GM21367 (cell line): ENCODE data around the gene ZNF581.

ENCODE experiments used
- ATAC-seq: cut with Tn5 transposase; IDR thresholded peaks from one replicate; pipeline ENCODE4 v1.9.1; 2021; ENCODE audit not compliant: unreplicated experiment

ZNF581 gene

GRCh38 chr19:55625004-55625326 lies 18.5 kb upstream of the ZNF581 start:
- no peak for ATAC-seq

DNA sequence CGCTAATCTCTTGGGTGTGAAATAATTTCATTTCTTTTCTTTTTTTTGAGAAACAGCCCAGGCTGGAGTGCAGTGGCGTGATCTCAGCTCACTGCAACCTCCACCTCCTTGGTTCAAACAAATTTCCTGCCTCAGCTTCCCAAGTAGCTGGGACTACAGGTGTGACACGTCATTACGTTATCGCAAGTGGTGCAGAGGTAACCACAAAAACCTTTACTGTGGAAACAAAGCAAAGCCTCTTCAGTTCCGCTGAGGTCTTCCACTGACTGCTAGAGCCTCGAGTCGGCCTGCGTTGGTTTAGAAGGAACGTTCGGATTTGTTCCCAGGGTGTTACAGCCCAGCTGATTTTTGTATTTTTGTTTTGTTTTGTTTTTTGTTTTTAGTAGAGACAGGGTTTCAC lies 17.1 kb upstream of the ZNF581 start:
- ATAC-seq = no peak

DNA sequence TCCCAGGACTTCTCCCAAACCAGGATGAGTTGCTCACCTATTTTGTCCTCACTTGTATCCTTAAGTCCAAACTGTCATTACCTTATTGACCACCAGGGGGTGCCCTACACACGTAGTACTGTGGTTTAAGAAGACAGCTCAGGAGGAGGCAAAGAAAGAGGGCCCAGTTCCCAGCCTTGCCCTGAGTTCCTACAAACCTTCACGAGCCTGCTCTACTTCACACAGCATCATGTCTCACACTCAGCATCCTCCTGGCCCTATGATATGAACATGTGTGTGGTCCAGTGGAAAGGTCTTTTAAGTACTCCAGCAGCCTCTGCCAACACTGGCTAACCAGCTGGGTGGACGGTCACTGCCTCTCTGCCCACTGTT lies 11.0 kb upstream of the ZNF581 start:
- ATAC-seq = no peak

GRCh38 chr19:55633861-55634260 lies 9.6 kb upstream of the ZNF581 start:
- no peak for ATAC-seq

DNA sequence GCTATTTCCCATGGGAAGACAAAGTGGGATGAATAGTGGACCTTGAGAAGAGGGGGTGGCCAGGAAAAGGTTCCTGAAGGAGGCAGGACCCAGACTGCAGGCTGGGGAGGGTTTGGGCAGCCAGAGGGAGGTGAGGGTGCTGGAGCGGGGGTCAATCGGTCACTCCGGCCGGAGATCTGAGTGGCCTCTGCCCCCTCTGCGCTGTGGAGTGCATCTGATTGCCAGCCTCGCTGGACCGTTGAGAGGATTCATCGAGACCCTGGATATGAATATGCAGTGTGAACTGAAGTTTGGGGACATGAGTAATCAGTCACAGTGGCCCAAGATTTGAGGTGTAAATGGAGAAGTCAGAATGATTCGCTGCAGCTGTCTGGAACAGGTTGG lies 8.1 kb upstream of the ZNF581 start:
- no peak for ATAC-seq

GRCh38 chr19:55635856-55636440 lies 7.5 kb upstream of the ZNF581 start:
- no peak for ATAC-seq

DNA sequence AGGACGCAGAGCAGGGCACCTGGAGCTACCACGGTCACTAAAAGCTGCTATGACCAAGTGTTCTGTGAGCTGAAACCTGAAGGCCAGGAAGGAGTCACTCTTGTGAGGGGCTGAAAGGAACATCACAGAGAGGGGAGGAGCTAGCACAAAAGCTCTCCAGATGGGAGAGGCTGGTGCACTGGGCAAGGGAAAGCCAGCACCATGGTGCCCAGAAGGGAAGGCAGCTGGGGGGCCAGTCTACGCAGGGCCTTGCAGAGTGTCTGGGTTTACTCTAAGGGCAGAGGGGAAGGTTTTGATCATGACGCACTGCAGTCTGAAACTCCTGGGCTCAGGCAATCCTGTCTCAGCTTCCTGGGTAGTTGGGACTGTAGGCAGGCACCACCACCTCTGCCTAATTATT lies 6.7 kb upstream of the ZNF581 start:
- ATAC-seq = no peak

GRCh38 chr19:55637534-55637933 lies 5.9 kb upstream of the ZNF581 start:
- no peak for ATAC-seq

- no peak for ATAC-seq
Measured at GRCh38 chr19:55638864-55639359, 4.5 kb upstream of the ZNF581 start.

DNA sequence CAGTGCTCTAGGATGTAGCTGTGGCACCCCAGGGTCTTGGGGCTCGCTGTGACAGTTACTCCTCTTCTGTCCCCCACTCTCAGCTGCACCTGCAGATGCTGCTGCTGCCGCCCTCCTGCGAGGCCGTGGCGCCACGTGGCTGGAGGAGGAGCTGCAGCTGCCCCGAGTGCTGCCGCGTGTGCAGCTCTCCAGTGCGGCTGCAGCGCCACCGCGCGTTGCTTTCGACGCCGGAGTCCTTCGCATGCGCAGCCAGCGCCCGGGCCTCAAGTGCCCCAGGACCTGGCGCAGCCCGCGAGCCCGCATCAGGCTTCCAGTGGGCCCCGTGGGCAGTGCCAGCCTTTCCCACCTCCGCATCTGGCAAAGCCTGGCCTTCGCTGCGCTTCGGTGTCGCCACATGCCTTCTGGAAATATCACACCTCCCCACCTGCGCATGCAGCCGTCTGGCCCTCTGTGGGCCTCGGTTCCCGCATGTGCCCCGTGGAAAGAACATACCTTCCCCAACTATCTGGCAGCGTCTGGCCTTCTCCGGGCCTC lies 3.3 kb upstream of the ZNF581 start:
- ATAC-seq = no peak

- ATAC-seq = no peak
Measured at GRCh38 chr19:55640577-55641425, 2.6 kb upstream of the ZNF581 start, which contains the start of gene ZNF580. TSS of gene ZNF580 (plus strand) at chr19:55641002. CDS start at chr19:55642509, 1,507 bp downstream.

- ATAC-seq = no peak
Measured at GRCh38 chr19:55641426-55642152, 1.9 kb upstream of the ZNF581 start.

- no peak for ATAC-seq
Measured at GRCh38 chr19:55642153-55643002, 1.1 kb upstream of the ZNF581 start.

- ATAC-seq = no peak
Measured at GRCh38 chr19:55643887-55644176, 383 bp downstream of the ZNF581 start.

GRCh38 chr19:55644191-55644833 lies 863 bp downstream of the ZNF581 start:
- no peak for ATAC-seq

DNA sequence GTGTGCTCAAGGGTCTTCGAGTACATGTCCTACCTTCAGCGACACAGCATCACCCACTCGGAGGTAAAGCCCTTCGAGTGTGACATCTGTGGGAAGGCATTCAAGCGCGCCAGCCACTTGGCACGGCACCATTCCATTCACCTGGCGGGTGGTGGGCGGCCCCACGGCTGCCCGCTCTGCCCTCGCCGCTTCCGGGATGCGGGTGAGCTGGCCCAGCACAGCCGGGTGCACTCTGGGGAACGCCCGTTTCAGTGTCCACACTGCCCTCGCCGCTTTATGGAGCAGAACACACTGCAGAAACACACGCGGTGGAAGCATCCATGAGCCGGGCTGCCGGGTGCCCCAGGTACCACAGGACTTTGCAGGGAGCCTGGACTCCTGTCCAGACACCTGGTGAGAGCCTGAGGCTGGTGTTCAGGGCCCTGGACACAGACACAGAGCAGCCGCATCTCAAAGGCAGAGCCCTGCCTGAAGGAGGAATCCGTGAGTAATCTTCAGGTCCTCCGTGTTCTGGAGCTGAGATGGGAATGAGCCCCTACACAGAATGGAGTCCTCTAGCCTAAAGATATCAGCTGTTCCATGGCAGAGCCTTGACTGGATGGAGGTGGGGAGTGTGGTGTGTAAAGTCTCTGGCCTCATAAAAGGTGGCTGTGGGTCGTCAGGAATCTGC lies 1.5 kb downstream of the ZNF581 start:
- no peak for ATAC-seq

GRCh38 chr19:55645512-55645881 lies 2.0 kb downstream of the ZNF581 start:
- no peak for ATAC-seq

- ATAC-seq = no peak
Measured at GRCh38 chr19:55646889-55647731, 3.7 kb downstream of the ZNF581 start.
